Endothelial cell (in vitro differentiated cells): ENCODE data around the gene CAVIN1. TPM values are rescaled to one million over a fixed set of nuclear protein-coding genes. Genes with fewer than 3 reads are reported as not detected.

Experiments
- DNase-seq: peaks from one replicate; pipeline ENCODE4 v3.0.0; 2021; ENCODE audit warnings: low spot score
- H3K27ac Mint-ChIP-seq: one replicate; pipeline ENCODE4 v1.8.0; 2021; ENCODE audit warnings: mixed read lengths, inconsistent platforms; ENCODE audit not compliant: unreplicated experiment
- H3K27me3 Mint-ChIP-seq: one replicate; pipeline ENCODE4 v1.8.0; 2021; ENCODE audit warnings: mild to moderate bottlenecking, moderate library complexity, mixed read lengths, inconsistent platforms; ENCODE audit not compliant: unreplicated experiment
- H3K36me3 Mint-ChIP-seq: one replicate; pipeline ENCODE4 v1.8.0; 2021; ENCODE audit warnings: mild to moderate bottlenecking, low read depth, mixed read lengths, inconsistent platforms; ENCODE audit not compliant: unreplicated experiment
- H3K4me1 Mint-ChIP-seq: one replicate; pipeline ENCODE4 v1.8.0; 2021; ENCODE audit warnings: mild to moderate bottlenecking, mixed read lengths, inconsistent platforms; ENCODE audit not compliant: unreplicated experiment
- H3K4me3 Mint-ChIP-seq: one replicate; pipeline ENCODE4 v1.8.0; 2021; ENCODE audit warnings: mild to moderate bottlenecking, mixed read lengths, inconsistent platforms; ENCODE audit not compliant: unreplicated experiment
- H3K9me3 Mint-ChIP-seq: one replicate; pipeline ENCODE4 v1.8.0; 2021; ENCODE audit warnings: mixed read lengths, inconsistent platforms; ENCODE audit not compliant: unreplicated experiment
- CTCF ChIP-seq: fragments of 200-600 bp; sonication (generic); IDR thresholded peaks from one replicate; pipeline ENCODE4 v1.5.0; 2021; ENCODE audit warnings: antibody characterized with exemption; ENCODE audit not compliant: unreplicated experiment
- long read RNA-seq: library from polyadenylated mRNA; unstranded; transcript quantifications from one replicate; pipeline ENCODE4 v2.0.0, GENCODE V29; 2020; ENCODE audit not compliant: unreplicated experiment
- total RNA-seq: library from RNA; stranded (reverse); fragmentation: NEBNext Ultra II Directional; extraction: Animal tissue kit (Norgen Biotek cat#: 25700); gene quantifications from one replicate; pipeline ENCODE4 v1.2.1, GENCODE V29; 2021; ENCODE audit not compliant: unreplicated experiment

The CAVIN1 gene
- total RNA-seq: 334 TPM
- long read RNA-seq, transcript CAVIN1-201 (2 exons, 3,828 nt): major isoform, 372 of 392 reads
- long read RNA-seq, partial matches to known transcripts: 0 of 392 reads
- long read RNA-seq, other reads (novel, unspliced or antisense): 20 of 392 reads

GRCh38 chr17:42422958-42423712 lies at the start of gene CAVIN1:
TSS of gene CAVIN1 (minus strand) at chr17:42423256. CDS start at chr17:42423097, 159 bp downstream.
- TF ChIP-seq CTCF: no peak
- Mint-ChIP-seq H3K4me1 (peaks cover 32% of the 10 kb centered on the region), H3K27me3 (peaks cover 16% of the 10 kb centered on the region), H3K9me3 (peaks cover 3% of the 10 kb centered on the region), H3K4me3 (peak within 1 kb of the TSS; percentile 100), H3K36me3 (peaks cover 21% of the 10 kb centered on the region), H3K27ac (peak within 1 kb of the TSS; percentile 73)
- peak; percentile 82 for DNase-seq

GRCh38 chr17:42467889-42468288 lies 44.8 kb upstream of the CAVIN1 start:
- Mint-ChIP-seq H3K27me3 (no peaks in the 10 kb centered on the region), H3K4me1 (no peaks in the 10 kb centered on the region), H3K4me3 (no peak overlapping the region), H3K27ac (no peak overlapping the region), H3K36me3 (peaks cover 35% of the 10 kb centered on the region), H3K9me3 (no peaks in the 10 kb centered on the region)
- no peak for DNase-seq
- TF ChIP-seq CTCF: no peak

- TF ChIP-seq CTCF: no peak
- no peak overlapping the region for H3K27ac Mint-ChIP-seq
- H3K27me3 Mint-ChIP-seq: peaks cover 1% of the 10 kb centered on the region
- H3K9me3 Mint-ChIP-seq: no peaks in the 10 kb centered on the region
- H3K36me3 Mint-ChIP-seq: peaks cover 24% of the 10 kb centered on the region
- H3K4me1 Mint-ChIP-seq: peaks cover 19% of the 10 kb centered on the region
- H3K4me3 Mint-ChIP-seq: no peak overlapping the region
- no peak for DNase-seq
Measured at GRCh38 chr17:42463976-42464400, 40.9 kb upstream of the CAVIN1 start.

GRCh38 chr17:42460371-42460770 lies 37.3 kb upstream of the CAVIN1 start:
- Mint-ChIP-seq H3K9me3 (no peaks in the 10 kb centered on the region), H3K4me1 (peaks cover 38% of the 10 kb centered on the region), H3K27ac (peak overlapping the region; percentile 49), H3K4me3 (peak overlapping the region; percentile 98), H3K27me3 (peaks cover 1% of the 10 kb centered on the region), H3K36me3 (peaks cover 4% of the 10 kb centered on the region)
- DNase-seq: no peak
- no peak for TF ChIP-seq CTCF

GRCh38 chr17:42459801-42460281 lies 36.8 kb upstream of the CAVIN1 start:
- Mint-ChIP-seq H3K9me3 (no peaks in the 10 kb centered on the region), H3K36me3 (peaks cover 4% of the 10 kb centered on the region), H3K27ac (peak overlapping the region; percentile 49), H3K4me3 (peak overlapping the region; percentile 98), H3K4me1 (peaks cover 38% of the 10 kb centered on the region), H3K27me3 (peaks cover 1% of the 10 kb centered on the region)
- no peak for DNase-seq
- TF ChIP-seq CTCF: no peak
